ENCODE results near the gene CREB5.

The CREB5 gene

GRCh38 chr7:28714459-28715120, 302.3 kb downstream of the CREB5 start:
- DNase-seq = no peak
- Mint-ChIP-seq H3K9me3 (no peaks in the 10 kb centered on the region), H3K27me3 (no peaks in the 10 kb centered on the region), H3K4me3 (no peak overlapping the region), H3K27ac (no peak overlapping the region), H3K4me1 (no peaks in the 10 kb centered on the region)
- no peak for ATAC-seq

- Mint-ChIP-seq H3K4me3 (no peak overlapping the region), H3K4me1 (no peaks in the 10 kb centered on the region), H3K27me3 (no peaks in the 10 kb centered on the region), H3K27ac (no peak overlapping the region), H3K9me3 (no peaks in the 10 kb centered on the region)
- no peak for ATAC-seq
- DNase-seq = no peak
These were observed 305.2 kb downstream of the CREB5 start for GRCh38 chr7:28717445-28718054.

DNA sequence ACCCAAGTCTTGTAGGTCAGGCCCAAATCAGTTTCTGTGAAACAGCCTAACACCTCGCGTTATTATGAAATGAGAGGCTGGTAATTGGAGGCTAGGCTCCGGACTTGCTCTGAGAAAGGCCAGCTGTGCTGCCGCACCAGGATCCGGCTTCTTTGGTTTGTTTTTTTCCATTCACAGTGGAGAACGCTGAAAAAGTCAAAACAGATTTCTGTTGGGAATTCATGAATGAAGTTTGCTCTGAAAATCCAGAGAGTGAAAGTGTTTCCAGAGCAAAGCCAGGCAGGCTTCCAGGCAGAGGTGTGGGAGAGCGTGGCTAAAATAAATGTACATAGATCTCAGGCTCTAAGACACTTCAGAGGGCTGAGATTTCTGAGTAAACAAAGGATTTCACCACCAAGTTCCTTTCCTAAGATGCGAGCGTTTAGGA, 305.8 kb downstream of the CREB5 start:
- Mint-ChIP-seq H3K27me3 (no peaks in the 10 kb centered on the region), H3K9me3 (no peaks in the 10 kb centered on the region), H3K4me1 (no peaks in the 10 kb centered on the region), H3K4me3 (no peak overlapping the region), H3K27ac (no peak overlapping the region)
- no peak for DNase-seq
- no peak for ATAC-seq

DNA sequence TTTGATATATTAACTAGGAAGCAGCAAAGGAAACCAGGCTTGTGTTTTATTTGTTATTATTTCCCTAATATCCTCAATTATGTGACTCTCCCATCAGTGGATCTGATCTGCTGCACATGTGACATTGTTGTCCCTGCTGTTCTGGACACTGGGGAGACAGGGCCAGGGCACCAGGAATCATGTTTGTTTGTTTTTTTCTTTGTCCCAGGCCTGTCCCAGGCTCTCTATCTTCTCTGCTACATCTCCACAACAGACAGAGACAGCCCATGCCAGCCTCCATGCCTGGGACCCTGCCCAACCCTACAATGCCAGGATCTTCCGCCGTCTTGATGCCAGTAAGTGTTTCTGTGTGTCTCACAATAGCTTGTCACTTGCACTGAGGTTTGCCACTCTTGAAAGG, 306.2 kb downstream of the CREB5 start:
- ATAC-seq (no peak), DNase-seq (no peak)

DNA sequence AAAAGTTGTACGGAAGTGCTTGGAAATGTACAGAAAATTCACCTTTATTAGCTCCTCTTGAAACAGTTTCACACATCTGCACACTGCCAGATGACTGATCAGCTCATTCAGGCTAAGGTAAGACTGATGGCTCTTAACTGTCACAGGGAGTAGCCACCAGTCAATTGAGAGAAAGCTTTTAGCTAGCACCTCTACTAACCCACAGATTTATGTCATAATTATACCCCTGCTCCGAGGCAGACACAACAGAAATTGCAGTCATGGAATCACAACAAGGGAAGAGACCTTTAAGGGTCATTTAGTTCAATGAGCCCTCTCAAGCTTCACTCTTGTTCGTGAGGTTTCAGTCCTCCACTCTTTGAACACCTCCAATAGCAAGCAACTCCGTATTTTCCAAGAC, 310.4 kb downstream of the CREB5 start:
- DNase-seq (no peak), ATAC-seq (no peak)
- no peaks in the 10 kb centered on the region for H3K9me3 Mint-ChIP-seq
- H3K4me1 Mint-ChIP-seq = no peaks in the 10 kb centered on the region
- H3K4me3 Mint-ChIP-seq = no peak overlapping the region
- no peaks in the 10 kb centered on the region for H3K27me3 Mint-ChIP-seq
- no peak overlapping the region for H3K27ac Mint-ChIP-seq

More for the DNA sequence above, 306.2 kb downstream of the CREB5 start:
- Mint-ChIP-seq H3K9me3 (no peaks in the 10 kb centered on the region), H3K4me3 (no peak overlapping the region), H3K4me1 (no peaks in the 10 kb centered on the region), H3K27me3 (no peaks in the 10 kb centered on the region), H3K27ac (no peak overlapping the region)

GRCh38 chr7:28723336-28723735, 311.0 kb downstream of the CREB5 start:
- Mint-ChIP-seq H3K4me3 (no peak overlapping the region), H3K27ac (no peak overlapping the region), H3K4me1 (no peaks in the 10 kb centered on the region), H3K27me3 (no peaks in the 10 kb centered on the region), H3K9me3 (no peaks in the 10 kb centered on the region)
- DNase-seq (no peak), ATAC-seq (no peak)

GRCh38 chr7:28724563-28724962, 312.2 kb downstream of the CREB5 start:
- no peak overlapping the region for H3K27ac Mint-ChIP-seq
- H3K9me3 Mint-ChIP-seq = no peaks in the 10 kb centered on the region
- no peak overlapping the region for H3K4me3 Mint-ChIP-seq
- no peaks in the 10 kb centered on the region for H3K4me1 Mint-ChIP-seq
- H3K27me3 Mint-ChIP-seq = no peaks in the 10 kb centered on the region
- DNase-seq (no peak), ATAC-seq (no peak)

GRCh38 chr7:28725045-28725642, 312.8 kb downstream of the CREB5 start:
- ATAC-seq = no peak
- no peak overlapping the region for H3K4me3 Mint-ChIP-seq
- no peak for DNase-seq
- H3K27me3 Mint-ChIP-seq = no peaks in the 10 kb centered on the region
- no peaks in the 10 kb centered on the region for H3K4me1 Mint-ChIP-seq
- H3K9me3 Mint-ChIP-seq = no peaks in the 10 kb centered on the region
- no peak overlapping the region for H3K27ac Mint-ChIP-seq

- Mint-ChIP-seq H3K4me1 (no peaks in the 10 kb centered on the region), H3K27me3 (no peaks in the 10 kb centered on the region)
These were observed 313.6 kb downstream of the CREB5 start for GRCh38 chr7:28725911-28726310.

DNA sequence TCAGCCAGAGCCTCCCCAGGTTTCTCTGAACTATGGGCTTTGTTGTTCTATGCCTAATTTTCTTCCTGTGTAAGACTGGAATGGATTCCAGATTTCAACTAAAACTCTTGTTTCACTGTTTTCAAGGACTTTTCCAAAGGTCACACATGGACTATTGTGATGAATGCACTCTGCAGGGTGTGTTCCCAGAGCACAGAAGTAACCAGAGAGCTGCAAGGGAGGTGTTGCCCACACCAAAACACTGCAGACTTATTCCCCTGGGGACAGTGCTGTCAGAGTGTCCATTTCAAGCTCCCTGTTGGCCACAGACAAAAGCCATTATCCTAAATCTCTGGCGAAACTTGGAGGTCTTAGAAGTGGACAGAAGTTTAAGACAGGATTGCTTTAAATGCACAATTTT, 314.2 kb downstream of the CREB5 start:
- Mint-ChIP-seq H3K4me3 (no peak overlapping the region), H3K9me3 (no peaks in the 10 kb centered on the region), H3K27ac (no peak overlapping the region), H3K4me1 (no peaks in the 10 kb centered on the region), H3K27me3 (no peaks in the 10 kb centered on the region)
- ATAC-seq = no peak
- no peak for DNase-seq

More at GRCh38 chr7:28725911-28726310, 313.6 kb downstream of the CREB5 start:
- ATAC-seq (no peak), DNase-seq (no peak)
- H3K4me3 Mint-ChIP-seq = no peak overlapping the region
- H3K9me3 Mint-ChIP-seq = no peaks in the 10 kb centered on the region
- H3K27ac Mint-ChIP-seq = no peak overlapping the region

DNA sequence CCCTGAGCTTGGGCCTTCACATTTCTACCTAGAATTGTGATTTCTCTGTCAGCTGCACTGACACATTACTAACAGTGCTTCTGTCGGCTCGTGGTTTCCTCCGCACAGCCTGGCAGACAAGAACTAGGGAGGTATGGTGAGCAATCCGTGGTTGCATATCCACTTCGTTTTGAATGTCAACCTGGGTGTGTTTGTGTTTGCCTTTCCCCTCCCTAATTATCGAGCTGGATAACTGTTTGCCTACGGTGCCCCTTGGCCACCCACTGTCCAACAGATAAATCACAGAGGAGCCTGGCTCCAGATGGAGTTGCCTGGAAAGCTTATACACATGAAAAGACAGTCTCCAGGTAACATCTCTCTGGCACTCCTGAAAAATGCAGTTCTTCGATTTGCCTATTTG, 317.0 kb downstream of the CREB5 start:
- ATAC-seq = no peak
- H3K27me3 Mint-ChIP-seq = no peaks in the 10 kb centered on the region
- H3K9me3 Mint-ChIP-seq = no peaks in the 10 kb centered on the region
- H3K4me3 Mint-ChIP-seq = no peak overlapping the region
- DNase-seq = no peak
- no peaks in the 10 kb centered on the region for H3K4me1 Mint-ChIP-seq
- H3K27ac Mint-ChIP-seq = no peak overlapping the region

- Mint-ChIP-seq H3K9me3 (no peaks in the 10 kb centered on the region), H3K27ac (no peak overlapping the region), H3K4me1 (no peaks in the 10 kb centered on the region), H3K4me3 (no peak overlapping the region), H3K27me3 (no peaks in the 10 kb centered on the region)
- ATAC-seq = no peak
- no peak for DNase-seq
These were observed 317.4 kb downstream of the CREB5 start for GRCh38 chr7:28729727-28730126.

GRCh38 chr7:28731092-28731658, 318.9 kb downstream of the CREB5 start:
- Mint-ChIP-seq H3K27me3 (no peaks in the 10 kb centered on the region), H3K27ac (no peak overlapping the region), H3K4me3 (no peak overlapping the region), H3K9me3 (no peaks in the 10 kb centered on the region), H3K4me1 (no peaks in the 10 kb centered on the region)
- ATAC-seq (no peak), DNase-seq (no peak)

- ATAC-seq = no peak
- H3K9me3 Mint-ChIP-seq = no peaks in the 10 kb centered on the region
- no peak for DNase-seq
- H3K4me1 Mint-ChIP-seq = no peaks in the 10 kb centered on the region
- no peak overlapping the region for H3K4me3 Mint-ChIP-seq
- no peak overlapping the region for H3K27ac Mint-ChIP-seq
- no peaks in the 10 kb centered on the region for H3K27me3 Mint-ChIP-seq
These were observed 320.0 kb downstream of the CREB5 start for GRCh38 chr7:28732071-28732869.

GRCh38 chr7:28733035-28733434, 320.7 kb downstream of the CREB5 start:
- H3K27ac Mint-ChIP-seq = no peak overlapping the region
- H3K4me3 Mint-ChIP-seq = no peak overlapping the region
- H3K4me1 Mint-ChIP-seq = no peaks in the 10 kb centered on the region
- DNase-seq (no peak), ATAC-seq (no peak)
- no peaks in the 10 kb centered on the region for H3K27me3 Mint-ChIP-seq
- H3K9me3 Mint-ChIP-seq = no peaks in the 10 kb centered on the region

- no peaks in the 10 kb centered on the region for H3K4me1 Mint-ChIP-seq
- no peak overlapping the region for H3K4me3 Mint-ChIP-seq
- no peaks in the 10 kb centered on the region for H3K9me3 Mint-ChIP-seq
- no peaks in the 10 kb centered on the region for H3K27me3 Mint-ChIP-seq
- no peak overlapping the region for H3K27ac Mint-ChIP-seq
- ATAC-seq (no peak), DNase-seq (no peak)
These were observed 326.1 kb downstream of the CREB5 start for GRCh38 chr7:28738412-28738811.
